HepG2 (cell line): ENCODE measurements around the gene SLC1A4. TPM values are rescaled to one million over a fixed set of nuclear protein-coding genes. Genes with fewer than 3 reads are reported as not detected.

Experiments
- ATAC-seq: fragments of 200-7000 bp; cut with Tn5 transposase; 3 replicates; pipeline ENCODE4 v1.9.1; 2020; ENCODE audit warnings: mild to moderate bottlenecking, moderate library complexity
- BruUV-seq: library from RNA; stranded (reverse); fragments of 400-500 nt; replicated peaks from 2 replicates; lab custom pipeline; 2021; lab: Mats Ljungman, UMichigan
- CTCF ChIA-PET: fragments of 300-600 bp; formaldehyde crosslinking; extraction: SDS; loops from one replicate; lab custom pipeline; 2021; ENCODE audit warnings: low total read pairs, inconsistent platforms, low intra/inter-chr PET ratio; lab: Yijun Ruan, JAX
- POLR2A ChIA-PET: fragments of 350-600 bp; sonication (Branson Sonifier 250); formaldehyde crosslinking; loops from one replicate; lab custom pipeline; 2020; ENCODE audit warnings: antibody characterized with exemption, inconsistent platforms; lab: Yijun Ruan, JAX
- DNase-seq: peaks from one replicate; pipeline ENCODE4 v3.0.0-alpha.2; 2015; ENCODE audit warnings: low spot score
- FAIRE-seq: peaks from 3 replicates; lab custom pipeline; 2011; peaks lifted over from hg19 to GRCh38; lab: Jason Lieb, UNC
- H2AFZ ChIP-seq: one replicate; pipeline ENCODE4 v1.6.1; 2011; ENCODE audit warnings: low read length, inconsistent platforms
- H3K27ac ChIP-seq: fragments of 300-600 bp; 3 replicates; pipeline ENCODE4 v1.8.0; 2011; ENCODE audit warnings: mixed run types, mild to moderate bottlenecking, mixed read lengths, low read length, inconsistent platforms; ENCODE audit not compliant: insufficient read depth; ENCODE audit errors: extremely low read length
- H3K27me3 ChIP-seq, 2 experiments: fragments of 200-600 bp in 1 of 2; 2 replicates in 1 of 2; 3 replicates in 1 of 2; pipeline versions ENCODE4 v1.6.0 to v1.8.0; 2011; ENCODE audit warnings: low read length in 2 of 2, mild to moderate bottlenecking in 2 of 2, moderate library complexity in 2 of 2, inconsistent platforms in 1 of 2; ENCODE audit not compliant: insufficient read depth in 2 of 2, control insufficient read depth in 1 of 2
- H3K36me3 ChIP-seq, 2 experiments: fragments of 200-600 bp in 1 of 2; replicated peaks in 1 of 2; 2 replicates in 1 of 2; 3 replicates in 1 of 2; pipeline versions ENCODE4 v1.5.1 to v1.8.0; 2011; ENCODE audit warnings: low read length in 2 of 2, inconsistent platforms in 1 of 2; ENCODE audit not compliant: insufficient read depth in 2 of 2, control insufficient read depth in 1 of 2
- H3K4me1 ChIP-seq: 2 replicates; pipeline ENCODE4 v1.5.1; 2012; ENCODE audit warnings: low read length, inconsistent platforms; ENCODE audit not compliant: insufficient read depth
- H3K4me2 ChIP-seq: 2 replicates; pipeline ENCODE4 v1.6.0; 2011; ENCODE audit warnings: low read depth, low read length, inconsistent platforms
- H3K4me3 ChIP-seq, 3 experiments: fragments of 200-600 bp in 1 of 3; sonication (generic), shearing (Covaris generic) in 1 of 3; replicated peaks in 1 of 3; 2 replicates each; pipeline ENCODE4 v1.5.1; 2011 to 2016; ENCODE audit warnings: low read length in 3 of 3, inconsistent platforms in 2 of 3, low read depth in 2 of 3, mild to moderate bottlenecking in 2 of 3, control low read depth in 1 of 3, mixed read lengths in 1 of 3; ENCODE audit not compliant: insufficient read depth in 1 of 3
- H3K79me2 ChIP-seq: one replicate; pipeline ENCODE4 v1.6.1; 2011; ENCODE audit warnings: low read length, inconsistent platforms; ENCODE audit not compliant: insufficient read depth
- H3K9ac ChIP-seq: 2 replicates; pipeline ENCODE4 v1.6.0; 2011; ENCODE audit warnings: mild to moderate bottlenecking, low read depth, low read length, inconsistent platforms; ENCODE audit not compliant: insufficient read depth
- H3K9me3 ChIP-seq: 2 replicates; pipeline ENCODE4 v1.5.1; 2012; ENCODE audit warnings: mild to moderate bottlenecking, low read length
- H4K20me1 ChIP-seq: 2 replicates; pipeline ENCODE4 v1.6.0; 2011; ENCODE audit warnings: inconsistent platforms, mild to moderate bottlenecking, low read length, moderate library complexity; ENCODE audit not compliant: insufficient read depth
- BORCS8-MEF2B ChIP-seq: sonication (generic); formaldehyde crosslinking; IDR thresholded peaks from 2 replicates; pipeline ENCODE4 v1.8.0; 2022; ENCODE audit warnings: mild to moderate bottlenecking, missing genetic modification reagents
- MEIS1 ChIP-seq: sonication (generic); formaldehyde crosslinking; IDR thresholded peaks from 2 replicates; pipeline ENCODE4 v1.9.0; 2021; ENCODE audit warnings: mild to moderate bottlenecking, missing genetic modification reagents, moderate library complexity, borderline replicate concordance
- MLX ChIP-seq: IDR thresholded peaks from 2 replicates; pipeline ENCODE4 v1.6.1; 2016
- NFIB ChIP-seq: sonication (generic); formaldehyde crosslinking; IDR thresholded peaks from 2 replicates; pipeline ENCODE4 v1.9.0; 2021; ENCODE audit warnings: missing genetic modification reagents, mild to moderate bottlenecking, borderline replicate concordance
- NR2F6 ChIP-seq, 2 experiments: IDR thresholded peaks; 2 replicates each; pipeline ENCODE4 v1.6.1; 2016; ENCODE audit warnings: antibody characterized with exemption in 1 of 2, mild to moderate bottlenecking in 1 of 2
- SOX6 ChIP-seq, 2 experiments: fragments of 450-650 bp in 1 of 2; sonication (generic) in 1 of 2; formaldehyde crosslinking in 1 of 2; IDR thresholded peaks; 2 replicates each; pipeline versions ENCODE4 v1.4.0 to v1.6.1; 2017 to 2020; ENCODE audit warnings: antibody characterized with exemption in 1 of 2, mild to moderate bottlenecking in 1 of 2, missing genetic modification reagents in 1 of 2
- ZNF263 ChIP-seq: sonication (generic); formaldehyde crosslinking; IDR thresholded peaks from 2 replicates; pipeline ENCODE4 v1.4.0; 2020; ENCODE audit warnings: missing genetic modification reagents
- ZNF430 ChIP-seq: sonication (generic); formaldehyde crosslinking; IDR thresholded peaks from 2 replicates; pipeline ENCODE4 v1.9.0; 2021; ENCODE audit warnings: mild to moderate bottlenecking, missing genetic modification reagents
- ZNF761 ChIP-seq: sonication (generic); formaldehyde crosslinking; conservative IDR thresholded peaks from 2 replicates; pipeline ENCODE4 v1.4.0; 2020; ENCODE audit warnings: mild to moderate bottlenecking, missing genetic modification reagents
- ZSCAN9 ChIP-seq: IDR thresholded peaks from 2 replicates; pipeline ENCODE4 v1.6.1; 2016; ENCODE audit warnings: borderline replicate concordance
- WGBS: methylation state at CpG from one replicate; pipeline ENCODE4 v1.1.6; 2017; ENCODE audit warnings: low lambda C conversion rate; 5-methylcytosine and 5-hydroxymethylcytosine counted together
- in situ Hi-C: cut with HindIII; loops from 2 replicates; pipeline ENCODE4 v1.10.0; 2017; ENCODE audit warnings: low pct_unique_long_range_greater_than_20kb; ENCODE audit not compliant: extremely low pct_ligation_motif_present
- intact Hi-C: fragments of 100-400 bp; cut with micrococcal nuclease; formaldehyde crosslinking; loops from one replicate; pipeline ENCODE4 v1.10.0; 2022; ENCODE audit not compliant: unreplicated experiment
- polyA plus RNA-seq, 8 experiments: library from polyadenylated mRNA; depleted of rRNA in 3 of 8; stranded (reverse) in 7 of 8; unstranded in 1 of 8; fragments of >200 nt; fragmentation: Illumina TruSeq in 4 of 8; extraction: Trizol in 4 of 8; gene quantifications; 2 replicates each; pipeline versions ENCODE4 v1.2.1 to v1.2.3, GENCODE V29; 2011 to 2016; ENCODE audit warnings: low read depth in 4 of 8, missing spikeins in 1 of 8, mixed read lengths in 1 of 8; ENCODE audit not compliant: insufficient read depth in 1 of 8
- total RNA-seq, 5 experiments: library from RNA; depleted of rRNA; stranded (reverse); fragments of >200 nt; fragmentation: Illumina TruSeq; extraction: Trizol; gene quantifications; 2 replicates each; pipeline ENCODE4 v1.2.3, GENCODE V29; 2016; ENCODE audit warnings: low read depth in 1 of 5
- TF ChIP-seq, protein P1 (sequence below): sonication (generic); formaldehyde crosslinking; IDR thresholded peaks from 2 replicates; pipeline ENCODE4 v1.4.0; 2020; ENCODE audit warnings: missing genetic modification reagents, borderline replicate concordance

The SLC1A4 gene
- total and polyA plus RNA-seq, 2 of the 13 experiments (the other 11 are each of a cell fraction or from before 2014, with no cell fraction given) = 21.0 to 39.6 TPM

DNA sequence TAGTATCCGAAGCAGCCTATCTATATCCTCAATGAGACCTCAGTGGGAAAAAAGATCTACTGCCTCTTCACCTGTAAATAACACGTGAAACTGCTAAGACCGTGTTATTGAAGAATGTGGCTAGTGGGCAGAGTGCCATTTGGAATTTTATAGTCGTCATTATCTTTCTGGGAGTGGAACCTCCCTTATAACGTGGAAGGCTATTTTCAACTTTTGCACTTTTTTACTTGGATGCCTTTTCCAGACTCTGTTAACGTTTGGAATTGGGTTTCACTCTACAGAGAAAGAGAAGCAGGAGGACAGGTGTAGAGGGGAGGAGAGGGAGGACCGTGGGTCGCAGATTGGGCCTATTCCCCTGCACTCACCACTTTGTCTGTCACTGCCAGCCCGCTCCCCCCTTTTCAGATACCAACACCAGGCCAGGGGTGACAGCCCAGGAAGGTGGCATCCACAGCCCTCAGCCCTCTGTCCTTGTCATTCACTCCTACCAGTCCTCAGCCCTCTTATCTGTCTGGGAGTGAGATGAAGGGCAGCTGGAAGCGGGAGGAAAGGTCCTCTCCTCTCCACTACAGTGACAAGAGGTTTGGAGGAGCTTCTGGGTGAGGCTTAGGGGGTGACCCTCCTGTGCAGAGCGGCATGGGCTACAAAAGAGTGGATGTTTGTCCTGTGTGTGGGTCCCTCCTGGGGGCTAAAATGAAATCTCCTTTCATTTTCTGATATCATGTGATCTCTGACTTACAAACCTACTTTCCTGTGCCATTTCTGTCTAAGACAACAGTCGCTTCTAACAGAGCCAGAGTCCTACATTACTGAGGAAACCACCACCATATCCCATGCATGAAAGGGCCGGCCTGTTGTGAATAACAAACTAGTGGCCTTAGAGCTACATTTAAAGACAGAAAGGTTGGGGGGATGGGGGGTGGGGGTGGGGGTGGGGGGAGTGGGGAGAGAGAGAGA is 43.1 kb downstream of the SLC1A4 start:
- in situ Hi-C loops (no loop called here), intact Hi-C loops (no loop called here)
- no peaks in the 10 kb centered on the region for H3K79me2 ChIP-seq
- H3K9me3 ChIP-seq = no peaks in the 10 kb centered on the region
- ChIA-PET POLR2A (interaction anchor here (0.9 to 1.6 kb wide), 4 partner anchors 23 to 114 kb away, joined by 3 to 7 read pairs (median 4); partner anchors contain the start of genes CEP68 and RAB1A), CTCF (interaction anchor here (1.4 kb wide), 1 partner anchor 115 kb away, joined by 11 read pairs; no protein-coding TSS in a partner anchor)
- H3K27me3 ChIP-seq = no peaks in the 10 kb centered on the region
- H3K4me1 ChIP-seq = peaks cover 36% of the 10 kb centered on the region
- no peak for FAIRE-seq
- H3K36me3 ChIP-seq = no peaks in the 10 kb centered on the region
- no peaks in the 10 kb centered on the region for H4K20me1 ChIP-seq
- no peak overlapping the region for H3K9ac ChIP-seq
- BruUV-seq = no TSS peak
- H3K4me2 ChIP-seq = peak overlapping the region; percentile 43
- no peak for DNase-seq
- ATAC-seq = peak; percentile 30
- 57% methylated on average over 13 of the region's 13 CpGs for WGBS
- H3K4me3 ChIP-seq = no peak overlapping the region
- H3K27ac ChIP-seq = peak overlapping the region; percentile 7
- TF ChIP-seq ZNF430 (CRISPR knock-in tag) (0 out of 2 replicates have a peak, but pooled peaks have one; percentile 38), NFIB (CRISPR knock-in tag) (0 out of 2 replicates have a peak, but pooled peaks have one; percentile 39), ZNF263 (CRISPR knock-in tag) (peak; percentile 11; the same call in 1 of the 2 replicates), MEIS1 (CRISPR knock-in tag) (no peak), MLX (CRISPR knock-in tag) (0 out of 2 replicates have a peak, but pooled peaks have one; percentile 2), ZNF761 (CRISPR knock-in tag) (no peak), ZSCAN9 (CRISPR knock-in tag) (0 out of 2 replicates have a peak, but pooled peaks have one; percentile 4), NR2F6 (IDR thresholded peaks at IDR 0.05) (no peak), NR2F6 (CRISPR knock-in tag; IDR thresholded peaks at IDR 0.05) (peak; percentile 4; the same call in 1 of the 2 replicates), SOX6 (IDR thresholded peaks at IDR 0.05) (no peak), SOX6 (CRISPR knock-in tag; IDR thresholded peaks at IDR 0.05) (peak; percentile 33; the same call in 1 of the 2 replicates), BORCS8-MEF2B (CRISPR knock-in tag) (0 out of 2 replicates have a peak, but pooled peaks have one; percentile 40)
- TF ChIP-seq, protein P1, sequence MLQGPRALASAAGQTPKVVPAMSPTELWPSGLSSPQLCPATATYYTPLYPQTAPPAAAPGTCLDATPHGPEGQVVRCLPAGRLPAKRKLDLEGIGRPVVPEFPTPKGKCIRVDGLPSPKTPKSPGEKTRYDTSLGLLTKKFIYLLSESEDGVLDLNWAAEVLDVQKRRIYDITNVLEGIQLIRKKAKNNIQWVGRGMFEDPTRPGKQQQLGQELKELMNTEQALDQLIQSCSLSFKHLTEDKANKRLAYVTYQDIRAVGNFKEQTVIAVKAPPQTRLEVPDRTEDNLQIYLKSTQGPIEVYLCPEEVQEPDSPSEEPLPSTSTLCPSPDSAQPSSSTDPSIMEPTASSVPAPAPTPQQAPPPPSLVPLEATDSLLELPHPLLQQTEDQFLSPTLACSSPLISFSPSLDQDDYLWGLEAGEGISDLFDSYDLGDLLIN = no peak
- H2AFZ ChIP-seq = no peak overlapping the region
